Activated naive CD4-positive, alpha-beta T cell (primary cell): Measurements from ENCODE around the gene ALOX12.
"Not testable (repeated sequence)": the region's sequence is repeated elsewhere in the genome, so short reads cannot be mapped to it uniquely, and the experiment has no call there.

Experiments
- DNase-seq, 4 experiments: peaks; one replicate each; lab custom pipeline; 2025; lab: John Stamatoyannopoulos, UW

Gene ALOX12

DNA sequence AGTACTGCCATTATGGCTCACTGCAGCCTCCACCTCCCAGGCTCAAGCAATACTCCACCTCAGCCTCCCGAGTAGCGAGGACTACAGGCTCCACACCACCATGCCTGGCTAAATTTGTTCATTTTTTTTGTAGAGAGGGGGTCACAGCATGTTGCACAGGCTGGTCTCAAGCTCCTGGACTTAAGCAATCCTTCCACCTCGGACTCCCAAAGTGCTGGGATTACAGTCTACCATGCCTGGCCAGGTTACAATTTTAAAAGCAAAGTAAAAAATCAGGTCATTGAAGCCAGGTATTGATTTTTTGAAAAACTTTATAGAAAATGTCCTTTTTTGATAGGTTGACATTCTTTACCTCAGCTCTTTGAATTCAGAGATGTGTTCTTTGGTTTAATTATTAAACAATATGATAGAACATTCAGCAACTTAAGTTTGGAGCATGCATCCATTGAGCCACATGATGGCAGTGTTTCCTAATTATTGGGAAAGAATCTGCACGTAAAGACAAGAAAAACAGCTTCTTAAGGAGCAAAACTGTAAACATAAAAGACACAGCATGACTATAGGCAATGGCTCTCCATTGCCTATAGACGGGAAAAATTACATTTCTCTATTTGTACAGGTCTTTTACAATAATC lies 49.8 kb downstream of the ALOX12 start:
- no peak for DNase-seq

DNA sequence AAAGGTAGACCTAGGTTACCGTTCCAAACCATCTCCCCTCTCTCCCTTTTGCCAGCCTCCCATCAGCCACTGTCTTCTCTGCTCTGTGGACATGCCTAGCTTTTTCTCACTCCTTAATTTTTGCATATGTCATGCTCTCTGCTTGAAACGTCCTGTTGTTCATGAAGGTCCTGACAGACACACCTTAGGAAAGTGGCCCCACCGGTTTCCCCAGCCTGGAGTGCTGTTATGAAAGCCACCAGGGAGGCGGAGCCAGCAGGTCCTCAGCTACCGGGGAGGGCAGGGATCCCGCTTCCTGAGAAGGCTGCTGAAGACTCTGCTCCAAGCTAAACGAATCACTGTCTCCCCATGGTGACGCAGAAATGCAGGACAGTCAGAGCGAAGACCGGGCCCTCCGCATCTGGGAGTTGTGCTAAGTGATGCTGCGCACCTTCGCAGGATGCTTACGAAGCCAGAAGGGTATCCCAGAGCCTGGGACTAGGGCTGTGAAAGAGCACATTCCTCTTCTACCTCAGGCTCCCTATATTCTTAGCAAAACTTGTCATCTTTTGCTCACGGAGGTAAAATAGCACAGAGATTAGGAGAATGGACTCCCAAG lies 50.4 kb downstream of the ALOX12 start:
- DNase-seq, result peak in 2 of 4 experiments; percentile 17 to 21

GRCh38 chr17:7046725-7047397 lies 51.0 kb downstream of the ALOX12 start:
- DNase-seq, result peak in 2 of 4 experiments; percentile 19 to 47

- no peak for DNase-seq
Observed at GRCh38 chr17:7047566-7047965, 51.7 kb downstream of the ALOX12 start.

DNA sequence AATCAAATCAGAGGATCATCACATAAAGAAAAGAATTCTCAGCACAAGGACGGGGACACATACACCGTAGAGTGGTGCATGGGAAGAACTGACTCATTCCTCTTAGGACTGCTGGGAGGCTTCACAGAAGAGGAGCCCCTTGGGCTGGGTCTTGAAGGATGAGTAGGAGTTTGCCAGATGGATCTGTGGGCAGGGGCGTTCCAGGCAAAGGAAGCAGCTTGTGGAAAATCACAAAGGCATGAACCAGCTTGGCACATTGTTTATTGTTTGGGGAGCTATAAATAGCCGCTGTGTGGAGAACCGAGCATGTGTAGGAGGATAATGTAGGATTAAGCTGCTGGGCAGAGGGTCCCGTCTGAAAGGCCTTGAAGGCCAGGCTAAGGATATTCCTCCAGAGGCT lies 53.1 kb downstream of the ALOX12 start:
- DNase-seq, result no peak

DNA sequence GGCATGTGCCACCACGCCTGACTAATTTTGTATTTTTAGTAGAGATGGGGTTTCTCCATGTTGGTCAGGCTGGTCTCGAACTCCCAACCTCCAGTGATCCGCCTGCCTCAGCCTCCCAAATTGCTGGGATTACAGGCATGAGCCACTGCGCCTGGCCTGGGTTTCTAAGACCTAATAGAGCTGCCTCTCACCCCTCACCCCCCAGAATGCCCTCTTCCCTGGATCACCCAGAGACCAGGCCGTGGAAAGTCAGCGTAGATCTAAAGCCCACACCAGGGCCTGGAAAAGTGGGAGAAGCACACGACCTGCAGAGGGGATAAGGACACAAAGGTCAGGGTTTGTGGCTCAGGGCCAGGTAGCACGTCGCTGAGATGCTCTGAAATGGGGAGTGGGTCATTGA lies 54.7 kb downstream of the ALOX12 start:
- not testable (repeated sequence) for DNase-seq

- no peak for DNase-seq
Observed at GRCh38 chr17:7056386-7056785, 60.5 kb downstream of the ALOX12 start.

DNA sequence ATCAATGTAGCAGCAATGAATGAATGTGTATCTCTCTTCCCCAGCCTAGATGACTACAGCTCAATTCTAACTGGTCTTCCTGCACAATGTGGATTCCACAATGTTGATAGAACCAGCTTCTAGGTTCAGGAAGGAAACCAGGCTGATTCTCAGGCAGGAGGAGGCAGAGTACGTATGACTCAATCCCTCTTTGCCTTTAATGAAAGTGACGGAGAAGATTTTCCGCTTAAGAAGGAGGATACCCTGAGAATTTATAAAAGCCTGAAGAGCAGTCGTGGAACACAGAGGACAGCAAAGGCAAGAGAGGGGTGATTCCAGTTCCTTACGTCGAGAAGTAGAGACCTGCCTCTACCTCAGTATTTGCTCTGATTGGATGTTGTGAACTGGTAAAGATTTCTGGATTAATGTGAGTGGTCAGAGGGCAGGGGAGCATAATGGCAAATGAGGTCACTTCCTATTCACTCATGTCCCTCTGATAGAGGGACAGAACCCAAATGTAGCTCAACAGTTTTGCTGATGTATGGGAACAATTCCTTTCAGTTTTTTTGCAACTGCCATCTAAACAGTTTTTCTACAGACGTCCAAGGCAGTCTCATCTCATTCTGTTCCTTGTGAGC lies 63.1 kb downstream of the ALOX12 start:
- no peak for DNase-seq
